ENCODE measurements around the gene FRMD4A. TPM values are rescaled to one million over a fixed set of nuclear protein-coding genes. Genes with fewer than 3 reads are reported as not detected.
A peak's percentile ranks its signal among the peaks of the same experiment; 100 is the strongest.

FRMD4A gene
- polyA plus RNA-seq, 1 donor (not counting 4 experiments of a cell fraction or from before 2014, with no cell fraction given), result 12.9 TPM

- no peaks in the 10 kb centered on the region for H4K20me1 ChIP-seq (ENCODE audit: control insufficient read depth, extremely low read depth, insufficient read depth, low read length)
- dilution Hi-C loops (cut with MboI; ENCODE audit: extremely low pct_ligation_motif_present, low sequenced_read_pairs), result no loop called here
- H3K9me1 ChIP-seq (ENCODE audit: control insufficient read depth, extremely low read depth, insufficient read depth, low read length), result no peaks in the 10 kb centered on the region
- H3K4me1 ChIP-seq (ENCODE audit: control insufficient read depth, extremely low read depth, insufficient read depth, low read length), result peaks cover 22% of the 10 kb centered on the region
- no peak overlapping the region for H3K4me2 ChIP-seq (ENCODE audit: control insufficient read depth, extremely low read depth, insufficient read depth, low read depth, low read length)
- TF ChIP-seq EZH2 (IDR thresholded peaks at IDR 0.05; ENCODE audit: low read length), result no peak
- no peak for TF ChIP-seq CTCF (optimal IDR thresholded peaks at IDR 0.05 in 1 of 3, IDR thresholded peaks at IDR 0.05 in 1 of 3, conservative IDR thresholded peaks at IDR 0.05 in 1 of 3; ENCODE audit: extremely low read depth in 1 of 3, insufficient read depth in 2 of 3, low read length in 3 of 3)
- H3K9me3 ChIP-seq (ENCODE audit: control insufficient read depth, low read depth, low read length), result no peaks in the 10 kb centered on the region
- no peak for FAIRE-seq
- H3K27me3 ChIP-seq (ENCODE audit: control insufficient read depth, extremely low read depth, insufficient read depth, low read length), result no peaks in the 10 kb centered on the region
- no peak overlapping the region for H3K9ac ChIP-seq (ENCODE audit: control insufficient read depth, extremely low read depth, insufficient read depth, low read length)
- H3K36me3 ChIP-seq (ENCODE audit: control insufficient read depth in 2 of 2, extremely low read depth in 1 of 2, insufficient read depth in 2 of 2, low read length in 2 of 2), result no peaks in the 10 kb centered on the region
- no peak overlapping the region for H3K4me3 ChIP-seq (ENCODE audit: control insufficient read depth in 2 of 3, extremely low read depth in 1 of 3, insufficient read depth in 2 of 3, low read depth in 1 of 3, low read length in 3 of 3)
- no peak overlapping the region for H2AFZ ChIP-seq (ENCODE audit: control insufficient read depth, low read length)
- H3K27ac ChIP-seq (ENCODE audit: control insufficient read depth, insufficient read depth, low read length), result no peak overlapping the region
- H3K79me2 ChIP-seq (ENCODE audit: control insufficient read depth, insufficient read depth, low read length), result no peaks in the 10 kb centered on the region
- no peak for DNase-seq (ENCODE audit: low read depth, low spot score)
These were observed 611.3 kb downstream of the FRMD4A start for GRCh38 chr10:13719425-13719824.

DNA sequence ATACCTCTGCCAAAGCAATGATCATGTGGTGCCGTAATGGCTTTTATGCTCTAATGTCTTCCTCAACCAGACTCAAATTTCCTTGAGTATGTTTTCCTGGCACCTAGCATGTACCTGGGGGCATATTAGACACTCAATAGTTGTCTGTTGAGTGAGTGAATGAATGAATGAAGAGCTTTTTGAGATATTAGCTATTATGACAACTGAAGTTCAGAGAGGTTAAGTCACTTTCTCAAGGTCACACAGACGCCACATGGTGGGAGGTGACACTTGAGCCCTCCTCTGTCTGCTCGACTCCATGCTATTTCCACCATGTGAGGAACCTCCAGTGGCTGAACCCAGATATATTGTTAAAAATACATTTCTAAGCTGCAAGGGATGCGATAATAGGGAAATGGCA lies 611.9 kb downstream of the FRMD4A start:
- dilution Hi-C loops (cut with MboI; ENCODE audit: extremely low pct_ligation_motif_present, low sequenced_read_pairs), result no loop called here
- no peak for TF ChIP-seq EZH2 (IDR thresholded peaks at IDR 0.05; ENCODE audit: low read length)
- no peak for FAIRE-seq
- Histone ChIP-seq H2AFZ (ENCODE audit: control insufficient read depth, low read length) (no peak overlapping the region), H3K9me1 (ENCODE audit: control insufficient read depth, extremely low read depth, insufficient read depth, low read length) (no peaks in the 10 kb centered on the region), H3K4me3 (ENCODE audit: control insufficient read depth in 2 of 3, extremely low read depth in 1 of 3, insufficient read depth in 2 of 3, low read depth in 1 of 3, low read length in 3 of 3) (peak overlapping the region in 2 of 3 experiments; percentile 66 to 71), H3K9me3 (ENCODE audit: control insufficient read depth, low read depth, low read length) (no peaks in the 10 kb centered on the region), H3K36me3 (ENCODE audit: control insufficient read depth in 2 of 2, extremely low read depth in 1 of 2, insufficient read depth in 2 of 2, low read length in 2 of 2) (no peaks in the 10 kb centered on the region), H3K4me1 (ENCODE audit: control insufficient read depth, extremely low read depth, insufficient read depth, low read length) (peaks cover 22% of the 10 kb centered on the region), H3K27ac (ENCODE audit: control insufficient read depth, insufficient read depth, low read length) (no peak overlapping the region), H3K27me3 (ENCODE audit: control insufficient read depth, extremely low read depth, insufficient read depth, low read length) (no peaks in the 10 kb centered on the region), H4K20me1 (ENCODE audit: control insufficient read depth, extremely low read depth, insufficient read depth, low read length) (no peaks in the 10 kb centered on the region), H3K79me2 (ENCODE audit: control insufficient read depth, insufficient read depth, low read length) (no peaks in the 10 kb centered on the region), H3K9ac (ENCODE audit: control insufficient read depth, extremely low read depth, insufficient read depth, low read length) (no peak overlapping the region), H3K4me2 (ENCODE audit: control insufficient read depth, extremely low read depth, insufficient read depth, low read depth, low read length) (peak overlapping the region; percentile 96)
- no peak for DNase-seq (ENCODE audit: low read depth, low spot score)
